Measurements from ENCODE around the gene FAM53C. TPM values are rescaled to one million over a fixed set of nuclear protein-coding genes. Genes with fewer than 3 reads are reported as not detected.

The FAM53C gene
- polyA plus RNA-seq, 1 donor (not counting 4 experiments of a cell fraction or from before 2014, with no cell fraction given), result 24.6 TPM

- peaks cover 77% of the 10 kb centered on the region for H3K79me2 ChIP-seq (ENCODE audit: control insufficient read depth, insufficient read depth, low read length)
Observed at GRCh38 chr5:138366632-138367382, 28.7 kb downstream of the FAM53C start.

GRCh38 chr5:138369261-138369660 is 31.2 kb downstream of the FAM53C start:
- FAIRE-seq (no peak), DNase-seq (ENCODE audit: low read depth, low spot score) (no peak)
- no peaks in the 10 kb centered on the region for H3K9me3 ChIP-seq (ENCODE audit: control insufficient read depth, low read depth, low read length)
- H3K4me3 ChIP-seq (ENCODE audit: control insufficient read depth in 2 of 3, extremely low read depth in 1 of 3, insufficient read depth in 2 of 3, low read depth in 1 of 3, low read length in 3 of 3), result no peak overlapping the region
- TF ChIP-seq, protein P1, sequence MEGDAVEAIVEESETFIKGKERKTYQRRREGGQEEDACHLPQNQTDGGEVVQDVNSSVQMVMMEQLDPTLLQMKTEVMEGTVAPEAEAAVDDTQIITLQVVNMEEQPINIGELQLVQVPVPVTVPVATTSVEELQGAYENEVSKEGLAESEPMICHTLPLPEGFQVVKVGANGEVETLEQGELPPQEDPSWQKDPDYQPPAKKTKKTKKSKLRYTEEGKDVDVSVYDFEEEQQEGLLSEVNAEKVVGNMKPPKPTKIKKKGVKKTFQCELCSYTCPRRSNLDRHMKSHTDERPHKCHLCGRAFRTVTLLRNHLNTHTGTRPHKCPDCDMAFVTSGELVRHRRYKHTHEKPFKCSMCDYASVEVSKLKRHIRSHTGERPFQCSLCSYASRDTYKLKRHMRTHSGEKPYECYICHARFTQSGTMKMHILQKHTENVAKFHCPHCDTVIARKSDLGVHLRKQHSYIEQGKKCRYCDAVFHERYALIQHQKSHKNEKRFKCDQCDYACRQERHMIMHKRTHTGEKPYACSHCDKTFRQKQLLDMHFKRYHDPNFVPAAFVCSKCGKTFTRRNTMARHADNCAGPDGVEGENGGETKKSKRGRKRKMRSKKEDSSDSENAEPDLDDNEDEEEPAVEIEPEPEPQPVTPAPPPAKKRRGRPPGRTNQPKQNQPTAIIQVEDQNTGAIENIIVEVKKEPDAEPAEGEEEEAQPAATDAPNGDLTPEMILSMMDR (optimal IDR thresholded peaks at IDR 0.05 in 1 of 3, IDR thresholded peaks at IDR 0.05 in 1 of 3, conservative IDR thresholded peaks at IDR 0.05 in 1 of 3; ENCODE audit: extremely low read depth in 1 of 3, insufficient read depth in 2 of 3, low read length in 3 of 3), result no peak
- no peak for TF ChIP-seq EZH2 (IDR thresholded peaks at IDR 0.05; ENCODE audit: low read length)
- H3K36me3 ChIP-seq (ENCODE audit: control insufficient read depth in 2 of 2, extremely low read depth in 1 of 2, insufficient read depth in 2 of 2, low read length in 2 of 2), result no peaks in the 10 kb centered on the region
- H4K20me1 ChIP-seq (ENCODE audit: control insufficient read depth, extremely low read depth, insufficient read depth, low read length), result peaks cover 4% of the 10 kb centered on the region
- no peaks in the 10 kb centered on the region for H3K27me3 ChIP-seq (ENCODE audit: control insufficient read depth, extremely low read depth, insufficient read depth, low read length)
- no peaks in the 10 kb centered on the region for H3K4me1 ChIP-seq (ENCODE audit: control insufficient read depth, extremely low read depth, insufficient read depth, low read length)
- no peak overlapping the region for H3K9ac ChIP-seq (ENCODE audit: control insufficient read depth, extremely low read depth, insufficient read depth, low read length)
- no peak overlapping the region for H3K4me2 ChIP-seq (ENCODE audit: control insufficient read depth, extremely low read depth, insufficient read depth, low read depth, low read length)
- no peak overlapping the region for H2AFZ ChIP-seq (ENCODE audit: control insufficient read depth, low read length)
- H3K9me1 ChIP-seq (ENCODE audit: control insufficient read depth, extremely low read depth, insufficient read depth, low read length), result peaks cover 3% of the 10 kb centered on the region
- no peak overlapping the region for H3K27ac ChIP-seq (ENCODE audit: control insufficient read depth, insufficient read depth, low read length)
- dilution Hi-C loops (cut with MboI; ENCODE audit: extremely low pct_ligation_motif_present, low sequenced_read_pairs), result no loop called here
- peaks cover 68% of the 10 kb centered on the region for H3K79me2 ChIP-seq (ENCODE audit: control insufficient read depth, insufficient read depth, low read length)

More at GRCh38 chr5:138366632-138367382, 28.7 kb downstream of the FAM53C start:
- peaks cover 3% of the 10 kb centered on the region for H3K9me1 ChIP-seq (ENCODE audit: control insufficient read depth, extremely low read depth, insufficient read depth, low read length)
- H3K4me1 ChIP-seq (ENCODE audit: control insufficient read depth, extremely low read depth, insufficient read depth, low read length), result no peaks in the 10 kb centered on the region
- H3K4me2 ChIP-seq (ENCODE audit: control insufficient read depth, extremely low read depth, insufficient read depth, low read depth, low read length), result no peak overlapping the region
- no peaks in the 10 kb centered on the region for H3K27me3 ChIP-seq (ENCODE audit: control insufficient read depth, extremely low read depth, insufficient read depth, low read length)
- H3K36me3 ChIP-seq (ENCODE audit: control insufficient read depth in 2 of 2, extremely low read depth in 1 of 2, insufficient read depth in 2 of 2, low read length in 2 of 2), result no peaks in the 10 kb centered on the region
- DNase-seq (ENCODE audit: low read depth, low spot score), result no peak
- no peak for FAIRE-seq
- no peak for TF ChIP-seq EZH2 (IDR thresholded peaks at IDR 0.05; ENCODE audit: low read length)
- TF ChIP-seq, protein P1 (optimal IDR thresholded peaks at IDR 0.05 in 1 of 3, IDR thresholded peaks at IDR 0.05 in 1 of 3, conservative IDR thresholded peaks at IDR 0.05 in 1 of 3; ENCODE audit: extremely low read depth in 1 of 3, insufficient read depth in 2 of 3, low read length in 3 of 3), result no peak
- H3K4me3 ChIP-seq (ENCODE audit: control insufficient read depth in 2 of 3, extremely low read depth in 1 of 3, insufficient read depth in 2 of 3, low read depth in 1 of 3, low read length in 3 of 3), result no peak overlapping the region
- no peaks in the 10 kb centered on the region for H3K9me3 ChIP-seq (ENCODE audit: control insufficient read depth, low read depth, low read length)
- no peak overlapping the region for H2AFZ ChIP-seq (ENCODE audit: control insufficient read depth, low read length)
- no peak overlapping the region for H3K9ac ChIP-seq (ENCODE audit: control insufficient read depth, extremely low read depth, insufficient read depth, low read length)
- H3K27ac ChIP-seq (ENCODE audit: control insufficient read depth, insufficient read depth, low read length), result no peak overlapping the region
- dilution Hi-C loops (cut with MboI; ENCODE audit: extremely low pct_ligation_motif_present, low sequenced_read_pairs), result no loop called here
- H4K20me1 ChIP-seq (ENCODE audit: control insufficient read depth, extremely low read depth, insufficient read depth, low read length), result peaks cover 4% of the 10 kb centered on the region
